Gastroesophageal sphincter (tissue), 3 donors: Measurements from ENCODE around the gene CADM1.

Experiments used
- CTCF ChIP-seq, 4 experiments: fragments of 200-600 bp in 2 of 4; fragments of 450-650 bp in 2 of 4; sonication (generic) in 1 of 4; IDR thresholded peaks; one replicate each; pipeline ENCODE4 v1.5.1; 2017 to 2019; ENCODE audit warnings: antibody characterized with exemption in 4 of 4, mild to moderate bottlenecking in 2 of 4, moderate library complexity in 2 of 4
- EP300 ChIP-seq: sonication (generic); formaldehyde crosslinking; IDR thresholded peaks from one replicate; pipeline ENCODE4 v1.6.1; 2017; ENCODE audit warnings: antibody characterized with exemption, mild to moderate bottlenecking
- POLR2A ChIP-seq, 2 donors: fragments of 450-650 bp; IDR thresholded peaks; one replicate each; pipeline ENCODE4 v1.6.1; 2017; ENCODE audit warnings: antibody characterized with exemption in 2 of 2, mild to moderate bottlenecking in 2 of 2, moderate library complexity in 1 of 2

GRCh38 chr11:115493905-115494304, 10.3 kb downstream of the CADM1 start:
- TF ChIP-seq CTCF (IDR thresholded peaks at IDR 0.05) (no peak), POLR2A (IDR thresholded peaks at IDR 0.05) (no peak), EP300 (no peak)
